ENCODE measurements around the gene DENND10.

DNA sequence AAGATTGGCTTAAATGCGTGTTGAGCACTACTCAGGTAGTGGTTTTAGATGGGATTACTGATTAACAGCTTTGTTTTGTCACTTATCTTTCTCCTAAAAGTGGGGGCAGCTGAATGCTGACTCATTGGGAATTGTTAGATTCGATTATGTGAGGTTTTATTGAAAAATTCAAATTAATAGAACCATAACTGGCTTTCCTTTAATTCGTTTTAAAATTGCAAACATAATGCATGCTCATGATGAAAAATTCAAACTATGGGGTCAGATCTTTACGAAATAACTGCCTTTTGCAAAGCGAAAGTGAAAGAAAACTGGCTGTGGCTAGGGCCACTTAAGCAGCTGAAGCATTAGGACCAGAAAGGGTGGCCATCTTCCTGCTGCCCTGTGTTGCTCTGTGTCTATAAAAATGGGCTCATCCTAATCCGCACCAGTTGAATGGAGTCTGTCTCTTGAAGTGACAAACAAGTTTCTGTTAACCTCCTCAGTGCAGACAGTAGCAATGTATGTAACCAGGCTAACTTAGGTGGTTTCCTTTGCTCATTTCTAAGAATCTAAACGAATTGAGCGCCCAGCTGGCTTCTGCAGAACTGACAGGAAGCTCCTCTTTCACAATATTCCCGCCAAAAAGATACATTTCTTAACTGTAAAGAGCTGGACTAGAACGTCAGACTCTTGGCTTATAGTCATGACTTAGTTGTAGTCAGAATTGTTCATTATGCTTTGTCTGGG lies 27.8 kb downstream of the DENND10 start:
- TF ChIP-seq FOXJ3 (CRISPR knock-in tag; IDR thresholded peaks at IDR 0.05; ENCODE audit: borderline replicate concordance), result no peak
- TF ChIP-seq, protein P1, sequence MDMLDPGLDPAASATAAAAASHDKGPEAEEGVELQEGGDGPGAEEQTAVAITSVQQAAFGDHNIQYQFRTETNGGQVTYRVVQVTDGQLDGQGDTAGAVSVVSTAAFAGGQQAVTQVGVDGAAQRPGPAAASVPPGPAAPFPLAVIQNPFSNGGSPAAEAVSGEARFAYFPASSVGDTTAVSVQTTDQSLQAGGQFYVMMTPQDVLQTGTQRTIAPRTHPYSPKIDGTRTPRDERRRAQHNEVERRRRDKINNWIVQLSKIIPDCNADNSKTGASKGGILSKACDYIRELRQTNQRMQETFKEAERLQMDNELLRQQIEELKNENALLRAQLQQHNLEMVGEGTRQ (CRISPR knock-in tag; IDR thresholded peaks at IDR 0.05), result no peak
